LNCAP (cell line): ENCODE results near the gene APP.

Experiments used
- CTCF ChIP-seq: fragments of 450-650 bp; IDR thresholded peaks from 2 replicates; pipeline ENCODE4 v1.5.1; 2017; ENCODE audit warnings: mild to moderate bottlenecking

Gene APP

GRCh38 chr21:25887166-25887565, 283.4 kb downstream of the APP start:
- peak; percentile 21; the same call in 1 of the 2 replicates for TF ChIP-seq CTCF

GRCh38 chr21:25885880-25886279, 284.7 kb downstream of the APP start:
- TF ChIP-seq CTCF = no peak

- no peak for TF ChIP-seq CTCF
Observed at GRCh38 chr21:25885405-25885804, 285.2 kb downstream of the APP start.

GRCh38 chr21:25884311-25884710, 286.3 kb downstream of the APP start:
- no peak for TF ChIP-seq CTCF

GRCh38 chr21:25881524-25882376, 288.8 kb downstream of the APP start:
- peak; percentile 89 for TF ChIP-seq CTCF

GRCh38 chr21:25879203-25879602, 291.4 kb downstream of the APP start:
- TF ChIP-seq CTCF = no peak

- no peak for TF ChIP-seq CTCF
Observed at GRCh38 chr21:25878344-25878743, 292.2 kb downstream of the APP start.
